Activated CD4-positive, CD25-positive, alpha-beta regulatory T cell treated with anti-CD3 and anti-CD28 coated beads, Interleukin-2, amount 50 U/mL, for 16 hours (primary cell): Measurements from ENCODE around the gene ARHGEF37.
A peak's percentile ranks its signal among the peaks of the same experiment; 100 is the strongest.
"Not testable (repeated sequence)": the region's sequence is repeated elsewhere in the genome, so short reads cannot be mapped to it uniquely, and the experiment has no call there.

Source experiments
- DNase-seq: peaks from one replicate; pipeline ENCODE4 v3.0.0-alpha.2; 2020; ENCODE audit warnings: low read depth, low spot score

Gene ARHGEF37, protein sequence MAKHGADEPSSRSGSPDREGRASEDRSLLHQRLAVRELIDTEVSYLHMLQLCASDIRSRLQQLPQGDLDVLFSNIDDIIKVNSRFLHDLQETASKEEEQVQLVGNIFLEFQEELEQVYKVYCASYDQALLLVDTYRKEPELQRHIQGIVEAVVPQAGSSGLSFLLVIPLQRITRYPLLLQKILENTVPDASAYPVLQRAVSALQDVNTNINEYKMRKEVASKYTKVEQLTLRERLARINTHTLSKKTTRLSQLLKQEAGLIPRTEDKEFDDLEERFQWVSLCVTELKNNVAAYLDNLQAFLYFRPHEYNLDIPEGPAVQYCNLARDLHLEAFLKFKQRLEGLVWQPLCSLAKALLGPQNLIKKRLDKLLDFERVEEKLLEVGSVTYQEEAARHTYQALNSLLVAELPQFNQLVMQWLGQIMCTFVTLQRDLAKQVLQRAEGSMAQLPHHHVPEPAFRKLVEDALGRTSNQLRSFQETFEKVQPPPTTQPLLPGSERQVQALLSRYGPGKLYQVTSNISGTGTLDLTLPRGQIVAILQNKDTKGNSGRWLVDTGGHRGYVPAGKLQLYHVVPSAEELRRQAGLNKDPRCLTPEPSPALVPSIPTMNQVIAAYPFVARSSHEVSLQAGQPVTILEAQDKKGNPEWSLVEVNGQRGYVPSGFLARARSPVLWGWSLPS

GRCh38 chr5:149581192-149581861, at the start of gene ARHGEF37:
TSS of gene ARHGEF37 (plus strand) at chr5:149581498. CDS start at chr5:149597770, 16,272 bp downstream.
- DNase-seq, result no peak

- DNase-seq, result no peak
These were observed 48.9 kb upstream of the ARHGEF37 start for GRCh38 chr5:149532413-149532812.

GRCh38 chr5:149535787-149536186, 45.5 kb upstream of the ARHGEF37 start:
- not testable (repeated sequence) for DNase-seq

DNA sequence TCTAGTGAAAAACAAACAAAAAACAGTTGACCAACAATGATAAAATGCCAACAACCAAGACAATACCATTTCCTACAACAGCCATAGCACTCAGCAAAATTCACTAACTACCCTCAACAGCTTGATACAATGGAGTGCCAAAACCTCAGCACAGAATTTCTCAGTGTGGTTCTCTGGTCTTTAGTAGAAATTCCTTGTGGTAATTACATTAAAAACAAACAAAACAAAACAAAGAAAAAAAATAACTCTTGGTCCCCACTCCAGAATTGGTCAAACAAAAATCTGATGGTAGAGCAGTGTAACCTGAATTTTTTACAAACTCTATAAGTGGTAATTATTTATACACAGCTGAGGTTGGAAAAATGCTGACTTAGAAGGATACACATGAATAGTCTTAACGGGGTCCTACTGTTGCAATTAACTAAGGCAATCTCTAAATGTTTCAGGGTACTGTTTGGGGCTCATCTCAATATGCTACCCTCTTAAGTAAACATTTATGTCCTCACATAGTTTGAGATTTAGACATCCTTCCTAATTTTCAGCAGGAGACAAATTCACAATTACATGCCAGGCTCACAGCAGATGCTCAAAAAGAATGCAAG, 43.8 kb upstream of the ARHGEF37 start:
- no peak for DNase-seq

DNA sequence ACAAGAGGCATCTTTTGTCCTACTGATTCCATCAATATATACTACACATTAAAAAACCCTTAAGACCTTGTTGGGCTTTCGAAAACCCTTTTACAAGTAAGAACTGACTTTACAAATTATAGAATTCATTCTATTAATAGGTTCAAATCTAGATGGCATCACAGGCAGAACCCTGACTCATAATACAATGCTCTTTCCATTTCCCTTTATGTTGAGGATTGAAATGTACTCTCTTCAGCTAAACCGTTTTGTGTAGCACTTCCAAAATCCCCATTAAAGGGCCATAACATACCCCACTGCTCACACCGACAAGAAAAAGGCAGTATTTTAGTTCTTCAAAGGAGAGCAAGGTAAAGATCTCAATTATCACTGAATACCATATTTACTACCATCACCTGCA, 41.2 kb upstream of the ARHGEF37 start:
- no peak for DNase-seq

DNA sequence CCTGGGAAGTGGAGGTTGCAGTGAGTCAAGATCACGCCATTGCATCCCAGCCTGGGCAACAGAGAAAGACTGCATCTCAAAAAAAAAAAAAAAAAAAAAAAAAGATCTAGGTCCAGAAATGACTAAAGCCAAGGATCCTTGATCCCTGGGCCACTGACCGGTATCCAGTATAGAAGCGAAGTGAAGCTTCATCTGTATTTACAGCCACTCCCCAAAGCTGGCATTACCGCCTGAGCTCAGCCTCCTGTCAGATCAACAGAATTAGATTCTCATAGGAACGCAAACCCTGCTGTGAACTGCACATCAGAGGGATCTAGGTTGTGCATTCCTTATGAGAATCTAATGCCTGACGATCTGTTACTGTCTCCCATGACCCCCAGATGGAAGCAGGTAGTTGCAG, 39.4 kb upstream of the ARHGEF37 start:
- DNase-seq, result no peak

DNA sequence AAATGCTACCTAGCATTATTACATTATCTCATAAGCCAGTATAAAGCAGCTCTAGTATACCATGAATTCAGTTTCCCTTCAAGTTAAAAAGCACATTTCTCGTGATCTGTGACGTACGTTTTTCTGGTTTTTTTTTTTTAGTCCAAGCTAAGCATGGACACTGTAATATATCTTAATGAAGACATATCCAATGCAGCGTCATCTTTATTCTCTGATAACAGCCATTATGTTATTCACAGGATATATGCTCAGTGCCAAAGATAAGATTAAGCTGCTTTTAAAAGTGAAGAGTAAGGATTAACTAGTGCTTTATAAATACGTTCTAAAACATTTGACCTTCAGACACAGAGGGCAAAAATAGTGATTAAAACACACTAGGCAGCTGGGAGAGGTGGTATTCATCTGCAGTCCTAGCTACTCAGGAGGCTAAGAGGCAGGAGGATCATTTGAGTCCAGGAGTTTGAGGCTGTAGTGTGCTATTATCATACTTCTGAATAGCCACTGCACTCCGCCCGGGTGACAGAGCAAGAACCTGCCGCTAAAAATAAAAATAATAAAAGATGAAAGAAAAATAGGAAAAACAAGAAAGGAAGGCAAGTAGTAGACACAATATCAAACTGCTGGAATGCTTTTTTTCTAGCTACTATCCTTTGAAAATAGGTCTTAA, 37.8 kb upstream of the ARHGEF37 start:
- no peak for DNase-seq

DNA sequence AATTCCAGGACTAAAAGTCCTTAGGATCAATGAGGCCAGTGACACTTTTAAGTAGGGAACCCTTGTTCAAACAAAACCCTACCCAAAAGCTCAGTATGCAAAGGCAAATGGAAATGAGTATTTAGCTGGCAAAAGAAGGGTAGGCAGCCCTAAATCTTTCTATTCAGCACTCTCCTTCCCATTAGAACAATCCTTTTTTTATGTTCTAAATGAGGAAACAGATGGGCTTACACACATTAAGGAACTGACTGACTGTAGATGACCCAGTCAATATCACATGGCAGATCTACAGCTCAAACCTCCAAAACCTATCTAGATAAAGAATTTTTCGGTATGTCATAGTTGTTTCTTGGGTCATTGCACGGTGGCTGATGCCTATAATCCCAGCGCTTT, 37.3 kb upstream of the ARHGEF37 start:
- DNase-seq, result no peak

GRCh38 chr5:149545327-149545726, 36.0 kb upstream of the ARHGEF37 start:
- DNase-seq, result no peak

- DNase-seq, result no peak
These were observed 34.3 kb upstream of the ARHGEF37 start for GRCh38 chr5:149546974-149547373.

DNA sequence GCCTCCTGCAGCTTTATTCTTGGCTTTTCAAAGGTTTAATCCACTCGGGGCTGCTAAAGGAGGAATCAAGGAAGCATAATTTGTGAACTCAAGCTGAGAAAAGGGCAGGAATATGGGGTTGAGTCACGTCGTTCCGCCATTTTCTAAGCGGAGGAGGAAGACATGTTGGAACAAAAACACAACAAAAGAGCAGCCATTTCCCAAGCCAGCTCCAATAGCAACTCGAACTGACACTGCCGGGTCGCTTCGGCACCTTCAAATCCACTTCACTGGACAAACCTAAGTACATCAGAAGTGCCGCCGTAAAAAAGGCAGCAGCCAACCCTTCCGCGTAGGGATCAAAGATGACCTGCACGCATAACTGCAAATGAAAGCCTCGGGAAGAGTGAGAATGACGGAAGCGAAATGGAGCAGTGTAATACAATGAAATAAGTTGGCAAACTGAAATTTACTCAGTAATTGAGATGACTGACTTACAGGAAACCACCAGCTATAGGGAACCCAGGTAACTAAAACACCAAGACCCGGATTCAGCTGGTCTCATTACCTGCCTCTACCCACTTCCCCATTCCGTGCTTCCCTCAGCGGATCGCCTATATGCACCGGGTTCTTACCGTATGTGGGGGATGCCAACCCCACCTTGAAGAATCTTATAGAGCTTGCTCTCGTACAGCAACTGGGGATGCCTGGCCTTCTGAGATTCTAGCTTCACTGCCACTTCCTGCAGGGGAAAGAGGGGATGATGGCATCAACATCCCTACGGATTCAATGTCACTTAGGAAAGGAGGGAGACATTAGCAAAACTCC, 31.6 kb upstream of the ARHGEF37 start:
- DNase-seq, result no peak

GRCh38 chr5:149550268-149550583, 31.1 kb upstream of the ARHGEF37 start:
- no peak for DNase-seq

- no peak for DNase-seq
These were observed 30.6 kb upstream of the ARHGEF37 start for GRCh38 chr5:149550594-149551226.

DNA sequence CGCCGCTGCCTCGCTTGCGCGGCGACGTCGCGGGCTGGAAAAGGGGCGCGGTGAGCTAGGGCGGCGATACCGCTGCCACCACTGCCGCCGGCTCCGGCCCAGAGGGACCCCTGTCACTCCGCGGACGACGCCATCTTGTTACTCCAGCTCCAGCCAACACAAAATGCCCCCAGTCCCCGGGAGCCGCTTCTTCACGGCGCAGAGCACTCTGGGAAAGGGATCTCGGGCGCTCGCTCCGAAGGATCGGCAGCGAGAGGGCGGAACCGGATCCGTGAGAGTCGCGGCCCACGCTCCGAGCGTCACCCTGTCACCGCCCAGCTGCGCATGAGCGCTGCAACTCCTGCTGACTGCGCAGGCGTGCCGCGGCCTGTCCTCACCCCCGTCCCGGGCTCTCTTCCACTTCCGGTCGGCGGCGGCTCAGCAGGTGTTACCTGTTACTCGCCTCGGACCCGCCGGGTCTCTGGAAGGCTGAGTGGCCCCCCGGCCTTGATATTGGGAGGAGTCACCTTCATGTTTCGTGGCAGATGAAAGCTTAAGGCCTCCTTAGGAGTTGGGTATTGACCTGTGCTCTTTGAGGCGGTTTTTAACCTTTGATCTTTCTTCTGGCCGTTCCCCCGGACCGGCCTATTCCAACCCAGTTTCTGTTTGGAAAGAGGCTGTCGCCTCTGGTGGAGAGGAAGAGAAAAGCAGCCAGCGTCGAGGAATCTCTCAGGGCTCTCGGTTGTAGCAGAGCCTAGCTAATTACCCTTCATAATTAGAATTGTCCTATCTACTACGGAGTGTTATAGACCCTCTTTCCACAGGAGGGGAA, 29.9 kb upstream of the ARHGEF37 start, which contains the start of gene CSNK1A1:
TSS of gene CSNK1A1 (minus strand) at position 213 of the 811 bp plus-strand sequence. CDS start 475 bp downstream, outside the sequence.
- DNase-seq, result peak; percentile 98

DNA sequence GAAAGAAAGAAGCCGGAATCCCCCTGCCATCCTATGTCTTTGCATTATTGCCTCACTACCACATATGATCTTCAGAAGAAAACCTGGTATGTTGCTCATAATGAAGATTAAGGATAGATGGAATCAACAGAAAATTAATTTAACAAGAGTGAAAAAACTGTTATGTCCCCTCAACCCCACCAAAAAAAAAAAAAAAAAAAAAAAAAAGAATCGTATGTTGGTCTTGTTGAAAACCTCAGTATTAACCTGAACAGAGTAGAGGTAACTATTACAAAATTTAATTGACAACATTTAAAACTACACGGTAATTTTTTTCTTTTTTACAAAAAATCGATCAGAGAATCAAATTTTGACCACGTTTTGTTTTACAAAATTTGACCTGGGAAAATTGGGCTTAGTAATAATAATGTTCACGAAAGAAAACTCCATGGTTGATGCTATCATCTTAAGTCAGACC, 29.2 kb upstream of the ARHGEF37 start:
- DNase-seq, result no peak

DNA sequence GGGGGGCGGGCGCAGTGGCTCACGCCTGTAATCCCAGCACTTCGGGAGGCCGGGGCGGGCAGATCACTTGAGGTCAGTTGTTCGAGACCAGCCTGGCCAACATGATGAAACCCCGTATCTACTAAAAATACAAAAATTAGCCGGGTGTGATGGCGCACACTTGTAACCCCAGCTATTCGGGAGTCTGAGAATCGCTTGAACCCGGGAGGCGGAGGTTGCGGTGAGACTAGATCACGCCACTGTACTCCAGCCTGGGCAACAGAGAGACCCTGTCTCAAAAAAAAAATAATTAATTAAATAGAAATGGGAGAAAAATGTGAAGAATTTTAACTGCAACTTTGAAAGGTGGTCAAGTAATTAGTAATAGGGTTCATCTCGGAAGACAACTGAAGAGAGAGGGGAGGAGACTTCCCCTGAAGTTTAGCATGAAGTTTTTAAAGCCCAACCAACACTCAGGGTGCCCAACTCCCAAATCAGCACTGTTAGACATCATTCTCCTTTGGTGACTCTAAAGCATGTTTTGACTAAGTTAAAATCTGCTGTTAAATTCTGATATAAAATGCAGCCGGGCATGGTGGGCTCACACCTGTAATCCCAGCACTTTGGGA, 28.6 kb upstream of the ARHGEF37 start:
- DNase-seq, result no peak

- DNase-seq, result no peak
These were observed 21.6 kb upstream of the ARHGEF37 start for GRCh38 chr5:149559706-149560105.

DNA sequence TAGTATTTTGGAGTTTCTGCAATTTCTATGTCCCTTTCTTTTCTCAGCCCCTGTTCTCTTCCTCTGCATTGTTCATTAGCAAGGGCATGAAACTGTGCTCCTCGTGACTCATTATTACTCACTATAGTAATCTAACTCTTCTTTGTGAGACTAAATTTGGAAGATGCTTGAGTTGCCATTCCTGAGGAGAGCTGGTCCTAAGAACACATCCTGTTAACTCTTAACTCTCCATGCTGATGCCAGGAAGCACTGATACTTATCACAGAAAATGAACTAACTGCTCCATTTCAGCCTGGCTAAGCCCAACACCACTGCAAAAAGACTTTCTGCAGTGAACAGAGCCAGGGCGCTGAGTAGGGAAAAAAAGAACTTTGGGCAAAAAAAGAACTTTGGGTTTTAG, 19.4 kb upstream of the ARHGEF37 start:
- no peak for DNase-seq

- no peak for DNase-seq
These were observed 17.8 kb upstream of the ARHGEF37 start for GRCh38 chr5:149563466-149563865.
